GM15510 (cell line): ENCODE measurements around the gene YPEL4.

Experiments
- POLR2A ChIP-seq: IDR thresholded peaks from 3 replicates; pipeline ENCODE4 v1.6.1; 2011; ENCODE audit warnings: borderline replicate concordance; ENCODE audit not compliant: insufficient read length; ENCODE audit errors: extremely low read depth

YPEL4 gene, protein sequence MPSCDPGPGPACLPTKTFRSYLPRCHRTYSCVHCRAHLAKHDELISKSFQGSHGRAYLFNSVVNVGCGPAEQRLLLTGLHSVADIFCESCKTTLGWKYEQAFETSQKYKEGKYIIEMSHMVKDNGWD

DNA sequence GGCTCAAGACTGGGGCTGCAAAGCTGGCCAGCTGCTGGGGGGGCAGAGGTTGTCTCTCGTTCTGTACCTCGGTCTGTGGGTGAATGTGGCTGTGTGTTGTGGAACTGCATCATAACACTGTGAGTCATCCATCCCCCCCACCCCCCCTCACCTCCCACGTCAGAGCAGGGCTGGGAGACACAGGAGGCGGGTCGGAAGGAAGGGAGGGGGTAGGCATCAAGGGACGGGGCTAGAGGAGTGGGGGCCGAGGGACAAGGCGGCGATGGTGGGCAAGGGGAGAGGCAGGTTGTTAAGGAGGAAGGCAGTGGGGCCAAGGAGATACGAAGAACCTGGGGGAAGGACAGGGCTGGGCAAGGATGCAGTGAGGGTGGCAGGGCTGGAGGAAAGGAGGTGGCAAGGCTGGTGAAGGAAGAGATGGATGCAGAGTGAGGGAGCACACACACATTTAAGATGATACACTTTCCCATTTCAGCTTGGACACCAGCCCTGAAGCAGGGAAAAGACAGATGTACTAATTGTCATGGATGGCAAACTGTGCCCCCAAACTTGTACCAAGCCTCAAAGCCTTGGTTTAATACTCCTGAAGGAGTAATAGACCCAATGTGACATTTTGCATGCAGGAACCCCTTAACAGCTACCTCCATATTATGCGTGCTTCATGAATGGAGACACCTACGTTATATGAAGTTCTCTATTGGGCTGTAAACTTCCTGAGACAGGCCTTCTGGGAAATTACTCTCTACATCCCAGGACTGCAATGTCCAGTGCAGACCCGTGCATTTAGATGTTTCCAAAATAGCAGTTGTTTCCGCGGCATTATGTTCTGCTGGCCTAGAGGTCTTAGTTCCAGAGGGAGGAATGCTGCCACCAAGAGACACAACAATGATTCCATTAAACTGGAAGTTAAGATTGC, at the start of gene YPEL4:
Gene YPEL4 (minus strand): TSS at position 87 of the 913 bp plus-strand sequence. CDS start 2,805 bp downstream, outside the sequence.
- no peak for TF ChIP-seq POLR2A

DNA sequence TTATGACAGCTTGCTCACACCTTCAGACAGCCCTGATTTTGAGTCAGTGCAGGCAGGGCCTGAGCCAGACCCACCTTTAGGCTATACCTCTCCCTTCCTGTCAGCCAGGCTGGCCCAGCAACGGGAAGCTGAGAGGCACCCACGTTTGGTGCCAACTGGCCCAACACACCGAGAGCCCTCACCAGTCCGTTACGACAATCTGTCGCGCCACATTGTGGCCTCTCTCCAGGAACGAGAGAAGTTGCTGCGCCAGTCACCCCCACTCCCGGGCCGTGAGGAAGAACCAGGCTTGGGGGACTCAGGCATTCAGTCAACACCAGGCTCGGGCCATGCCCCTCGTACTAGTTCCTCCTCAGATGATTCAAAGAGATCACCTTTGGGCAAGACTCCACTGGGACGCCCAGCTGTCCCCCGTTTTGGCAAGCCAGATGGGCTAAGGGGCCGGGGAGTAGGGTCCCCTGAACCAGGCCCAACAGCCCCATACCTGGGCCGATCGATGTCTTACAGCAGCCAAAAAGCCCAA, 49.2 kb upstream of the YPEL4 start:
- TF ChIP-seq POLR2A = no peak

DNA sequence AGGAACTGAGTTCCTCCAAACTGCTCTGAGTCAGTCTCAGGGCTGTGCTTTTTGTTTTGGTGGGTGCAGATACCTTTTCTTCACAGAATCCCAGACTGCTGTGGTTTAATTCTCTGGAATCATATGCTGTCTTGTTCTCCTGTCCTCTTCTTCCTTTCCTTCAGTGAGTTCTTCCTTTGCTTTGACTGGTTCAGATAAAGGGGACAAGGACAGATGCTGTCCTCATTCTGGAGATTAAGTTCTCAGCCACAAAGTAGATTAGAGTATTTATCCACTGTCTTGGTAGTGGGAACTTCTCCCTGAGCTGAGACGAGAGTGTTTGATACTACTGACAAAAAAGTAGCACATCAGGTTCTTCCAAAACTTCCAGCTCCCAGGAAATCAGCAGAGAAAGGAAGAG, 31.5 kb upstream of the YPEL4 start:
- TF ChIP-seq POLR2A = no peak

DNA sequence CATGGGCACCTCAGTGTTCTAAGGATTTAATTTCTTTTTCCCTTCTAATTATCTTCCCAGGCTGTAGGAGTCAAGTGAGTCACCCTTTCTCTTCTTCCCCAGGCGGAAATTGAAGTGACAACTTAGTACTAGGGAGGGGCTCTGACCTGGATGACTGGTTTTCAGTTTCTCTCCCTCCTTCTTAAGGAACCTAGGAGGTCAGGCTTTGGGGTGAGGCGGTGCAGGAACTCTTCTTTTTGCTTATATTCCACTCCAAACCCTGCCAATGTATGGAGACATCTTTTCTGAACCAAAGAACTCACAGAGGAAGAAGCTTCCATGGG, 30.8 kb upstream of the YPEL4 start:
- no peak for TF ChIP-seq POLR2A

DNA sequence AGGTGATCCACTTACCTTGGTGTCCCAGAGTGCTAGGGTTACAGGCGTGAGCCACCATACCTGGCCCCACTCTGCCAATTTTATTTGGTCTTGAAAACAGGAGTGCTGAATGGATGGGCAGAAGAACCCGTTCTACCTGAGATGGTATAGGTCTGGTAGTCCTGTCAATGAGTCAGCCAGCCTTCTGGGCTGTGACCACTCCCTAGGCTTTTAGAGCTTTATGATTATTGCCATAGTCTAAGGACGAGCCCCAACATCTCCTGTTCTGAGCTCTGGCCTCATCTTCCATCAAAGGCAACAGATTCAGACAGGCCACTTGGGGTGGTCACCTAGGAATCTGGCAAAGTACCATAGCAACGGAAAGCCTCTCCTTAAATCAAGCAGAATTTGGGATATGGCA, 29.7 kb upstream of the YPEL4 start:
- no peak for TF ChIP-seq POLR2A

DNA sequence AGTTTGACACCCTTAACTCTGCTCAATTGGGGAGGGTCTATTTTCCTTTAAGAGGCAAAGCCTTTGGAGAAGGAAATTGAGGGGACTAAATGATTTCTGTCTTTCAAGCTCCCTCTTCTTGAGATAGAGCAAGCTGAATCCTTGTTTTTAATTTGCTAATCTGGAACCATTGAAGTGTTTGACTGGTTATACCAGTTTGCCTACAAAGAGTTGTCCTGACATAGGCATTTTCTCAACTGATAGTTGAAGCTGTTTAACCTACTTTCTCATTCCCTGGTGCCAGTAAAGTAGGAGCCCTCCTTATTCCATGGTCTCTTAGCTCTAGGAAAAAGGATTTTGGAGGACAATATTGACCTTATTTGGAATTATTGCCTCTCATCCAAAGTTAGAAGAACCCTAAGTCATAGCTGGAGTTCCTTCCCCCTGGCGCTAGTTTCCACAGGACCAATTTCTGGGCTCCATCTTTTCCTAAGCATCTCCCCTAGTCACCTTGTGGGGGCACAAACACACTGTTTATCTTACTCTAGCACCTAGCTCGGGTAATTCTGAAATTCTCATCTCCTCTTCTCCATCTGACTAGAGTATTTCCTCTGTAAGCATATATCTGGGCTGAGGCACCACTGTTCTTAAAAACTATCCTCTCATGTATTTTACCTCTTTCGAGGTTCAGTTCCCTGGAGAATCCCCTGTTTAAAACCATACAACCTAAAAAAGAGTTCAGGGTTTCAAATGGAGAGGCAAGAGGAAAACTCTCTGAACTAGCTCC, 25.6 kb upstream of the YPEL4 start:
- no peak for TF ChIP-seq POLR2A

DNA sequence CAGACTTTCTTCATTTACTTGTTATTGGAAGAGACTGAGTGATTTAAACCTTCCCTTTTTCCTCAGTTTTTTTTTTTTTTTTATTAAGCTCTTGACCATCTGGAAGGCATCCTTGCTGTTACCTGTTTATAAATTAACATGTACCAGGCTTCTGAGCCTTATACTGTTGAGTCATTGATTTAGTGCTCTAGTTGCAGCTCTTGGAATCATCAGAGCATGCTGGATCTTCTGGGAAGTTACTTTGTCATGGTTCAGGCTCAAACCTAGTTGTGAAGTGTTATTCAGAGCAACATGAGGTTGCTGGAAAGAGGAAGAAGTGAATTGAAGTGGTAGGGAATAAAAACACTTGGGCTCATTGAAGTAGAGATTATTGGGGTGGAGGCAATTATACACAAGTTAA, 24.5 kb upstream of the YPEL4 start:
- no peak for TF ChIP-seq POLR2A

DNA sequence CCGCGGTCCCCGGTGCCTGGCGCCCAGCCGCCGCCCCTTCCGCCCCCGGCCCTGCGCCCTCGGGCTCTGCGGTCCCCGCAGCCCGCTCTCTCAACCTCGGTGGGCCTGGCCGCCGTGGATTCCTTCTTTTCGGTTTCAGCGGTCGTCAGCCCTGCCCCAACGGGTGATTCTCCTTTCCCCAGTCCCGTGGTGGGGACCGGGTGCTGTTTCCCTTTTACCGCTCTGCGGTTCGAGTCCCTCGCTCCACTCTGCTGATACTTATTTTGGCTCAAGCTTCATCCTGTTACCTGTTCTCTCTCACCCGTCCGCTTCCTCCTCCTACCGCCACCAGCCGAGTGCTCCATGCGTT, 18.7 kb upstream of the YPEL4 start:
- no peak for TF ChIP-seq POLR2A

DNA sequence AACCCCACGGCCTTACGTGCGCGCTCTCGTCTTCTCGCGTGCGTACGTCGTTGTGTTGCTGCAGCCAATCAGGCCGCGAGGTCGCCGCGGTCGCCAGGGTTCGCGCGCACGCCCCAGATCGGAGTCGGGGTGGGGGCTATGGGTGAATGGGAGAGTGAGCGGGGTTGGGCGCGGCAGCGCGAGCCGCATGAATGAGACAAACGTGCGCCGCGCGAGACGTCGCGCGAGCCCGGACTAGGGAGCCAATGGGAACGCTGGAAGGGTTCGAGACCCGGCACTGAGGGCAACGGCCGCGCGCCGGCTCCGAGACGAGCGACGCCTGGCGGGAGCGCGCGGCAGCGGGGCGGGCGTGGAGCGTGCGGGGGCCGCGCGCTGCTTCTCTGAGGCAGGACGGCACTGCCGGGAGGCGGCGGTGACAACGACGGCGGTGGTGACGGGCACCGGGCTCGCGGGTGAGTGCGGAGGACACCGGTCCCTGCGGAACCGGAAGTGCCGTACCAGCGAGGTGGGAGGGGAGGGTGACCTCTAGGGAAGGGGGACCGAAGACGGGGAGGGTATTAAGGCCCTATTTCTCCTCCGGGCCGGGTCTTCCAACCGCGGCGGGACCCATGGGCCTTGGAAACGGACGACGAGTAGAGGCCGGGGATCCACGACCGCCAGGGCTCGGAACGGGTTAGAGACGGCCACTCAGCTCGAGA, 18.2 kb upstream of the YPEL4 start, which contains the start of gene ZDHHC5:
Gene ZDHHC5 (plus strand): TSS at position 379 of the 698 bp plus-strand sequence. CDS start 4,977 bp downstream, outside the sequence.
- TF ChIP-seq POLR2A = peak; percentile 93

DNA sequence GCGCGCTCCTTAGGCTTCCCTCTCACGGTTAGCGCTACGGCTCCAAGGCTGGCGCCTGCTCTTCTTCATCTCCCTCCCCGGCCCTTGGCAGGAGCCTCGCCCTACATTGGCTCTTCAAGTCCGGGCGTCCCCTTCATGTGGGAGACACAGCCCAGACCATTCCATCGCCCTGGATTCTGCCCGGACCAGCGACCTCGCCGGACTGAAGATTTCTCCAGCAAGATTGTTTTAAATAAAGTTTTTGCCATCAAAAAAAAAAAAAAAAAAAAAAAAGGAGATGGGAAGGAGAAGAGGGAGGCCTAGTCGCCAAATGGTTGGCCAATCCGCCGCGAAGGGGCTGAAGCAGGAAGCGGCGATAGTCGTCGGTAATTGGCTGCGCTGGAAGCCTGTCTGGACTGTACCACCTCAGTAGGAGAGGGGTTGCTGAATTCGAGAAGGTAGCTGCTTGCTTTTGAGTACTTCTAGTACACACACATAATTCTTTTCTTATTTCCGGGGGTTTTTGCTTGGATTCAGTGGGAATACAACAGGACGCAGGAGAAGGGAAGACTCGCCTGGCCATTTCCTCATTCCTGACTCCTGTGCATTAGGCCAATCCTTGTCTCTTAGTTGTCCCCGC, 17.5 kb upstream of the YPEL4 start:
- peak; percentile 33 for TF ChIP-seq POLR2A

DNA sequence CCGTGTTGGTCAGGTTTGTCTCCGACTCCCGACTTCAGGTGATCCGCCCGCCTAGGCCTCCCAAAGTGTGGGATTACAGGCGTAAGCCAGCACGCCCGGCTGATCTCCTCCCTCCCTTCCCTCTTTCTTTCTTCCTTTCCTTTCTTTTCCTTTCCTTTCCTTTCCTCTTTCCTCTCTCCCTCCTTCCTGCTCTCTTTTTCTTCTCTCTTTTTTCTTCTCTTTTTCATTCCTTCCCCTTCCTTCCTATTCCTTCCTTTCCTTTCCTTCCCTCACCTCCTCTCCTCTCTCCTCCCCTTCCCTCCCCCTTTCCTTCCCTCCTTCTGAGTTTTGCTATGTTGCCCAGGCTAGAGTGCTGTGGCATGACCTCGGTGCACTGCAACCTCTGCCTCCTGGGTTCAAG, 14.3 kb upstream of the YPEL4 start:
- no peak for TF ChIP-seq POLR2A

DNA sequence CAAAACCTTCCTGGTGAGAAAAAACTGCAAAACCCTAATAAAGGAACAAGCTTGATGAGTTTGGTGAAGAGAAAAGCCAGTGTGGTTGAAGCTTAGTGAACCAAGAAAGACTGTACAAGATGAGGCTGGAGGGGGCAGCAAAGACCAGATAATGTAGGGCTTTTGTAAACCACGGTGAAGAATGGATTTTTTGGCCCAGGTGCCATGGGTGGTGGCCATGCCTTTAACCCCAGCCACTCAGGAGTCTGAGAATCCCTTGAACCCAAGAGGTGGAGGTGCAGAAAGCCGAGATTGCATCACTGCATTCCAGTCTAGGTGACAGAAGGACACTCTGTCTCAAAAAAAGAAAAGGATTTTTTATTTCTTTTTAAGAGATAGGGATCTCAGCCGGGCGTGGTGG, 13.2 kb upstream of the YPEL4 start:
- TF ChIP-seq POLR2A = no peak

DNA sequence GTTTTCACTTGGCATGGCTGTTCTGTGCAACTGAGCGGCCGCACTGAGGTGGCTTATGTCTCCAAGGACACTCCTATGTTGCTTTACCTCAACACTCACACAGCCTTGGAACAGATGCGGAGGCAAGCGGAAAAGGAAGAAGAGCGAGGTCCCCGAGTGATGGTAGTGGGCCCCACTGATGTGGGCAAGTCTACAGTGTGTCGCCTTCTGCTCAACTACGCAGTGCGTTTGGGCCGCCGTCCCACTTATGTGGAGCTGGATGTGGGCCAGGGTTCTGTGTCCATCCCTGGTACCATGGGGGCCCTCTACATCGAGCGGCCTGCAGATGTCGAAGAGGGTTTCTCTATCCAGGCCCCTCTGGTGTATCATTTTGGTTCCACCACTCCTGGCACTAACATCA, 10.0 kb upstream of the YPEL4 start:
- TF ChIP-seq POLR2A = no peak

DNA sequence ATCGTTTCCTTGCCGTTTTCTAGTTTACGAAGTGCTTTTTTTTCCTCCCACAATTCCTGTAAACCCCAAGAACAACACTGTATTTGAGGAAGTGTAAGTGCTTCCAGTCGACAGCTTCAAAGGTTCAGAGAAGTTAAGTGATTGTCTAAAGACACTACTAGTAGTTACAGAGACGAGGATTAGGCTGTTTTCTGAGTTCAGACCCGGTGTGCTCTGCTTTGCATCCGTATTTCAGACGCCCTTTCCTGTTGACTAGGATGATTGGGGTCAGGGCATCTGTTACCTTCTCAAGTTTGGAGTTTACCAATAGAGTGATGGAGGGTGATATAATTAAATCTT, 8.3 kb upstream of the YPEL4 start:
- TF ChIP-seq POLR2A = no peak
